Activated T-helper 2 cell treated with anti-CD3 and anti-CD28 coated beads, Interferon-gamma antibody, Interleukin-2, Interleukin-4, amounts not matched to agents 10 μg/mL and 5 μg/mL and 100 μg/mL, durations not matched to agents 14 hours and 24 hours and 36 hours (primary cell): ENCODE results near the gene RASA3. TPM values are rescaled to one million over a fixed set of nuclear protein-coding genes. Genes with fewer than 3 reads are reported as not detected.

Experiments
- DNase-seq: peaks from one replicate; pipeline ENCODE4 v3.0.0; 2021; ENCODE audit warnings: low spot score
- H3K27ac Mint-ChIP-seq: one replicate; pipeline ENCODE4 v1.8.0; 2021; ENCODE audit warnings: mixed read lengths
- H3K27me3 Mint-ChIP-seq: one replicate; pipeline ENCODE4 v1.8.0; 2021; ENCODE audit warnings: low read depth, mixed read lengths
- H3K36me3 Mint-ChIP-seq: one replicate; pipeline ENCODE4 v1.8.0; 2021; ENCODE audit warnings: low read depth, mixed read lengths
- H3K4me1 Mint-ChIP-seq: one replicate; pipeline ENCODE4 v1.8.0; 2021; ENCODE audit warnings: low read depth, mixed read lengths
- H3K4me3 Mint-ChIP-seq: one replicate; pipeline ENCODE4 v1.8.0; 2021; ENCODE audit warnings: low read depth, mild to moderate bottlenecking, moderate library complexity, mixed read lengths
- H3K9me3 Mint-ChIP-seq: one replicate; pipeline ENCODE4 v1.8.0; 2021; ENCODE audit warnings: mixed read lengths
- intact Hi-C: fragments of 100-400 bp; cut with micrococcal nuclease; formaldehyde crosslinking; loops from one replicate; pipeline ENCODE4 v1.15.1; 2023
- total RNA-seq: library from RNA; stranded (reverse); gene quantifications from 2 replicates; pipeline ENCODE4 v1.2.3, GENCODE V29; 2022

RASA3 gene
- total RNA-seq, 1 donor from 2014 or later = 13.9 TPM

DNA sequence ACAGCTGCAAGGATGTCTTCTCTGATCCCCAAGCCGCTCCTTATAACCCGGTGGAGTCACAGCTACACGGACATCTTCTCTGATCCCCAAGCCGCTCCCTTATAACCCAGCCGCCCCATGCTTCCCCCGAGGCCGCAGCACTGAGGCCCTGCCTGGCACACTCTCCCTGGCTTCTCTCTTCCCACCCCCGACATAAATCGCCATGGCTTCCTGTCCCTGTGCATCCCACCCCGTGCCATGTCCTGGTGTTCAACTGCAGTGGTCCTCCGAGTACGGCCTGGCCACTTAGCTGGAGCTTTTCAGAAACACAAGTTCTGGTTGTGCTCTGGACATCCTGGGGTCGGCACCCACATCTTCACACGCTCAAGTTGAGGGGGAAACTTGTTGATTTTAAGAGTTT, 60.4 kb downstream of the RASA3 start:
- Mint-ChIP-seq H3K9me3 (peaks cover 4% of the 10 kb centered on the region), H3K27ac (no peak overlapping the region), H3K36me3 (peaks cover 43% of the 10 kb centered on the region), H3K4me1 (peaks cover 16% of the 10 kb centered on the region), H3K4me3 (no peak overlapping the region), H3K27me3 (no peaks in the 10 kb centered on the region)
- intact Hi-C loops = no loop called here
- no peak for DNase-seq

GRCh38 chr13:114071410-114071809, 61.0 kb downstream of the RASA3 start:
- peaks cover 18% of the 10 kb centered on the region for H3K4me1 Mint-ChIP-seq
- H3K9me3 Mint-ChIP-seq = peaks cover 4% of the 10 kb centered on the region
- H3K27me3 Mint-ChIP-seq = no peaks in the 10 kb centered on the region
- H3K4me3 Mint-ChIP-seq = no peak overlapping the region
- intact Hi-C loops = no loop called here
- no peak for DNase-seq
- peaks cover 43% of the 10 kb centered on the region for H3K36me3 Mint-ChIP-seq
- H3K27ac Mint-ChIP-seq = no peak overlapping the region

DNA sequence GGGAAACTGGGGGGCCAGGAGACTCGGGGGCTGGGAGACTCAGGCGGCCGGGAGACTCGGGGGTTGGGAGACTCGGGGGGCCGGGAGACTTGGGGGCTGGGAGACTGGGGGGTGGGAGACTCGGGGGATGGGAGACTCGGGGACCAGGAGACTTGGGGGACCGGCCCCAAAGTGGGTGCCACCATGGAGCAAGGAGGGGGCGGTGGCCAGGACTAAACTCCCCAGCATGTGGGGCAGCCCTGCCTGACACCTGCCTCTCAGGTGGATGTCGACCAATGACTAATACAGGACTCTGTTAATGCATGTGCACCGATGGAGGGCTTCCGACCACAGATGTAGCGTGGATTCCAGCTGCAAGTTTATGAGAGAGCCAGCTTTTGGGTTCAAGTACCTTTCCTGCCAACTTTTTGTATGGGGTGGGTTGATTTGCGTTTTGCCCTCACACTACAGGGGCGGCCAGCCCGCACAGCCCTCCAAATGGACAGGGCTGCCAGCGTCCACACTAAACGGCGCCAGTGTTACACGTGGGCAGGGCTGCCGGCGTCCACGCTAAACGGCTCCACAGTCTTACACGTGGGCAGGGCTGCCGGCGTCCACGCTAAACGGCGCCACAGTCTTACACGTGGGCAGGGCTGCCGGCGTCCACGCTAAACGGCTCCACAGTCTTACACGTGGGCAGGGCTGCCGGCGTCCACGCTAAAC, 62.2 kb downstream of the RASA3 start:
- Mint-ChIP-seq H3K36me3 (peaks cover 43% of the 10 kb centered on the region), H3K4me3 (no peak overlapping the region), H3K9me3 (peaks cover 4% of the 10 kb centered on the region), H3K27me3 (no peaks in the 10 kb centered on the region), H3K4me1 (peaks cover 28% of the 10 kb centered on the region), H3K27ac (no peak overlapping the region)
- no peak for DNase-seq
- intact Hi-C loops = no loop called here

DNA sequence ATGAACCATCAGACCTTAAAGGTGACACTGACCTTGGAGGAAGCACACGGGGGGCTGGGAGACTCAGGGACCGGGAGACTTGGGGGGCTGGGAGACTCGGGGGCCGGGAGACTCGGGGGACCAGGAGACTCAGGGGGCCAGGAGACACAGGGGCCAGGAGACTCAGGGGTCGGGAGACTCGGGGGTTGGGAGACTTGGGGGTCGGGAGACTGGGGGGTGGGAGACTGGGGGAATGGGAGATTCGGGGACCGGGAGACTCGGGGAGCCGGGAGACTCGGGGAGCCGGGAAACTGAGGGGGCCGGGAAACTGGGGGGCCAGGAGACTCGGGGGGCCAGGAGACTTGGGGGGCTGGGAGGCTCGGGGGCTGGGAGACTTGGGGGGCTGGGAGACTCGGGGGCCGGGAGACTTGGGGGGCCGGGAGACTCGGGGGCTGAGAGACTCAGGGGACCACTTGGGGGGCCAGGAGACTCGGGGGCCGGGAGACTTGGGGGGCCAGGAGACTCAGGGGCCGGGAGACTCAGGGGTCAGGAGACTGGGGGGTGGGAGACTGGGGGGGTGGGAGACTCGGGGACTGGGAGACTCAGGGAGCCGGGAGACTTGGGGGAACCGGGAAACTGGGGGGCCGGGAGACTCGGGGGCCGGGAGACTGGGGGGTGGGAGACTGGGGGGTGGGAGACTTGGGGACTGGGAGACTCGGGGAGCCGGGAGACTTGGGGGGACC, 62.9 kb downstream of the RASA3 start:
- intact Hi-C loops = loop anchor here (5.0 kb wide), 2 partner anchors 43 to 137 kb away; no protein-coding TSS in a partner anchor
- DNase-seq = no peak
- Mint-ChIP-seq H3K9me3 (peaks cover 4% of the 10 kb centered on the region), H3K27ac (no peak overlapping the region), H3K4me3 (no peak overlapping the region), H3K27me3 (no peaks in the 10 kb centered on the region), H3K4me1 (peaks cover 35% of the 10 kb centered on the region), H3K36me3 (peaks cover 40% of the 10 kb centered on the region)

DNA sequence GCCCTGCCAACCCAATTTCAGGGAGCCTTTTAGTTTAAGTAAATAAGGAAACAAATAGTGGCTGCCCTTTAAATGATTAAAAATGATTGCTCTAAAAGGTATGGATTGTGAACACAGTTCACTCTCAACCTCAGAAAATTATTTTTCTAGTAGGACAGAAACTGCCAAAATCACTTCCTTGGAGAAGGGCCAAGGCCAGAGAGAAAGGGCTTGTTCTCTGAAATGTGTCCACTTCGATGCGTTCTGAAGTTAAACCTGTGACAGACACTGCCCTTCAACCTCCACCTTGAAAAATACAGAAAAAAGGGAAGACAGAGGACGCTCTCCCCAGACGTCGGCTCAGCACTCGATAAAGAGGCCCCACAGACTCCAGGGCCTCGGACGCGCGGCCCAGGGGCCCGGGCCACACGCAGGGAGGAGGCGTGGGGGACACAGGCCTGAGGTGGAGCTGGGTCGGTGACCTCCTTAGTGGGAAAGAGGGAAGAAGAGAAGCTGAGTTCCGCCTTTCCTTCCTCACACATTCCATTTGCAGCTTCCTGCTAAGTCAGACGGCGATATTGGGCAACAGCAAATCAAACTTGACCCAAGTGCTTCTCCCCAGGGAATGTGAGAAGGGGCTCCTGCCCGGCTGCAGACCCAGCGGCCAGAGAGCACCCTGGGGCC, 63.6 kb downstream of the RASA3 start:
- intact Hi-C loops = loop anchor here (5.0 kb wide), 2 partner anchors 44 to 136 kb away; no protein-coding TSS in a partner anchor
- peak overlapping the region; percentile 90 for H3K27ac Mint-ChIP-seq
- H3K4me1 Mint-ChIP-seq = peaks cover 42% of the 10 kb centered on the region
- peaks cover 4% of the 10 kb centered on the region for H3K9me3 Mint-ChIP-seq
- DNase-seq = no peak
- H3K36me3 Mint-ChIP-seq = peaks cover 36% of the 10 kb centered on the region
- peak overlapping the region; percentile 54 for H3K4me3 Mint-ChIP-seq
- H3K27me3 Mint-ChIP-seq = no peaks in the 10 kb centered on the region

DNA sequence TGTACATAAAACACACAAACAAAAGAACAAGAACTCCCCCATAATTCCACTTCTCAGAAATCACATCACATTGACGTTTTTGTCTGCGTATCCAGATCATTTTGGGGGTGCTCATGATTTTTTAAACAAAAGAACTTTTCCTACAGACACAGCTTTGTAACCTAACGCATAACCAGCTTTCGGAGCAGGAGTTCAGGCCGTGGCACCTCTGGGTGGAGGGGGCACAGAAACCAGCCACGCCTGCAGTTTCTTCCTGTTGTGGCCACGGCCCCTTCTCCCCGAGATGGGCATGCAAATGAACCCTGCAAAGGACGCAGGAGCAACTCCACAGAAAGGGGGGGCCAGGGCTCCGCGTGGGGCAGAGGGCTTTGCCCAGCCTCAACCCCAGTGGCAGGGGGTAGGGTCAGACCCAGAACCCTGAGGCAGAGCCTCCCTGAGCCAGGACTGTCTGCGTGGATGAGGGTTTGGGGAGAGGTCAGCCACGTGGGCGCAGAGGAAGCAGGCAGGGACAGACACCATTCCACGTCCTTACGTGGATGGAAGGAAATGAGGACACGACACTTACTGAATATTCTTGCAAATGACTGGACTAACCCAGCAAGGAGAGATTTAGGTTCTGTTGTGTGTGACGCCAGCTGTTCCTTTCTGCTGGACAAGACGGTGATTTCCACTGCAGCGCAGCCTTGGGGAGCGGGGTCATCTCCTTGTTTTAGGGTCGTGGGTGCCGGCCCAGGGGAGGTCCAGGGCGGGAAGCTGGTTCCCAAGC, 64.4 kb downstream of the RASA3 start:
- Mint-ChIP-seq H3K4me1 (peaks cover 43% of the 10 kb centered on the region), H3K9me3 (peaks cover 4% of the 10 kb centered on the region), H3K27me3 (no peaks in the 10 kb centered on the region), H3K36me3 (peaks cover 32% of the 10 kb centered on the region), H3K4me3 (peak overlapping the region; percentile 54), H3K27ac (peak overlapping the region; percentile 90)
- intact Hi-C loops = loop anchor here (1.0 to 5.0 kb wide), 4 partner anchors 44 to 159 kb away; no protein-coding TSS in a partner anchor
- no peak for DNase-seq

DNA sequence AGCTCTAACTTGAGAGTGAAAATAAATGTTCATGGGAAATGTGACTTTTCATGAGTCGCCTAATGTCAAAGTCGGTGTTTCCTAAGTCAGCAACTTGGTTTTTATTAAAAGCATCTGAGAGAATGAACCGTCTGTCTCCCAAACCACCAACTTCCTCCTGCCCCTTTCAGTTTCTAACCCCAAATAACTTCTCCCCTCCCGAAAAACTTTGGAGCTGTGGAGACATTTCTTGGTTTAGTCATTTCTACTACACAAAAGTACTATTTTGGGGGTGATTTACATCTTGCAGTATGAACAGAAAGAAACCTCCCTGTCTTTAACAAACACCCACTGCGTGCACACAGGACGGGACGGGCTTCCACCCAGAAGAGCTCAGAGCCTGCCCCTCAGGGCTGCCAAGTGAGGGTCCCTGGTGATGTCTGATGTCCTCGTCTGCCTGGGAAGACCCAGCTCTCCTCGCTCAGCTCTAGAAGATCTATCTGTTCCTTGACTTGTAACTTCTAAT, 65.0 kb downstream of the RASA3 start:
- intact Hi-C loops = loop anchor here (1.0 to 5.0 kb wide), 4 partner anchors 45 to 159 kb away; no protein-coding TSS in a partner anchor
- no peaks in the 10 kb centered on the region for H3K27me3 Mint-ChIP-seq

GRCh38 chr13:114066956-114067355, 65.5 kb downstream of the RASA3 start:
- no peak overlapping the region for H3K4me3 Mint-ChIP-seq
- DNase-seq = no peak
- H3K4me1 Mint-ChIP-seq = peaks cover 43% of the 10 kb centered on the region
- intact Hi-C loops = loop anchor here (1.0 to 5.0 kb wide), 4 partner anchors 45 to 160 kb away; no protein-coding TSS in a partner anchor
- peaks cover 4% of the 10 kb centered on the region for H3K9me3 Mint-ChIP-seq
- no peaks in the 10 kb centered on the region for H3K27me3 Mint-ChIP-seq
- H3K27ac Mint-ChIP-seq = peak overlapping the region; percentile 90
- H3K36me3 Mint-ChIP-seq = peaks cover 21% of the 10 kb centered on the region

More for the DNA sequence above, 65.0 kb downstream of the RASA3 start:
- DNase-seq = no peak
- Mint-ChIP-seq H3K9me3 (peaks cover 4% of the 10 kb centered on the region), H3K27ac (peak overlapping the region; percentile 90), H3K36me3 (peaks cover 26% of the 10 kb centered on the region), H3K4me1 (peaks cover 43% of the 10 kb centered on the region), H3K4me3 (peak overlapping the region; percentile 54)

GRCh38 chr13:114065926-114066774, 66.3 kb downstream of the RASA3 start:
- Mint-ChIP-seq H3K9me3 (peaks cover 4% of the 10 kb centered on the region), H3K27me3 (no peaks in the 10 kb centered on the region), H3K4me3 (peak overlapping the region; percentile 70), H3K4me1 (peaks cover 43% of the 10 kb centered on the region), H3K36me3 (peaks cover 13% of the 10 kb centered on the region), H3K27ac (peak overlapping the region; percentile 89)
- no peak for DNase-seq
- intact Hi-C loops = loop anchor here (1.0 to 5.0 kb wide), 5 partner anchors 46 to 161 kb away; no protein-coding TSS in a partner anchor

- DNase-seq = peak; percentile 52
- H3K36me3 Mint-ChIP-seq = peaks cover 10% of the 10 kb centered on the region
- peak overlapping the region; percentile 70 for H3K4me3 Mint-ChIP-seq
- no peaks in the 10 kb centered on the region for H3K27me3 Mint-ChIP-seq
- intact Hi-C loops = loop anchor here (1.0 to 5.0 kb wide), 4 partner anchors 47 to 133 kb away; no protein-coding TSS in a partner anchor
- no peaks in the 10 kb centered on the region for H3K9me3 Mint-ChIP-seq
- H3K27ac Mint-ChIP-seq = peak overlapping the region; percentile 89
- peaks cover 43% of the 10 kb centered on the region for H3K4me1 Mint-ChIP-seq
These were observed 67.1 kb downstream of the RASA3 start for GRCh38 chr13:114065141-114065925.
